ENCODE results near the gene SETBP1.
"Not testable (repeated sequence)": the region's sequence is repeated elsewhere in the genome, so short reads cannot be mapped to it uniquely, and the experiment has no call there.

The SETBP1 gene

DNA sequence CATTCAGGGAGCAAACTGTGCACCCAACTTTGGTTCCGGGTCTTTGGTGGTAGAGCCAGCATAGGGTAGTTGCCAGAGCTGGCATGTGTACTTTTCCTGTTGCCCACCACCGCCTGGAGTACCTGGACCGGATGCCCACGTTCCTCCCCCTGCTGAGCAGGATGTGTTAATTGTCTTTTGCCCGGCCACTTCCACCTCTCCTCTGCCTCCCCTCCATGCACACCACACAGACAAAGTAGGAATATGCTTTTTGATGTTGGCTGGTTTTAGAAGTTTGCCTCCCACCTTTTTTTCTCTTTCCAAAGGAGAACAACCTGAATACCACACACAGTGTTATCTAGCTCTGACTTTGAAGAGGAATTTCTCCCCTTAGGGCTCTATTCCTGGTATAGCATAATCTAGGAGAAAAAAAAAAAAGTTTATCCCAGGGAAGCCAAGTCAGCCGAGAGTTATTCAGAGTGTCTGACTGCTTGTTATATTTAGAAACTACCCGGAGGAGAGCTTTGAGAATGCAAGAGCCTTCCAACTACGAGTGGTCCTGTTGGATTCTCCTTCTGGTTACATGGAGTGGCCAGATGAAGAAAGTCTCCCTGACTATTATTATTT is 111.9 kb downstream of the SETBP1 start:
- no peak for DNase-seq

DNA sequence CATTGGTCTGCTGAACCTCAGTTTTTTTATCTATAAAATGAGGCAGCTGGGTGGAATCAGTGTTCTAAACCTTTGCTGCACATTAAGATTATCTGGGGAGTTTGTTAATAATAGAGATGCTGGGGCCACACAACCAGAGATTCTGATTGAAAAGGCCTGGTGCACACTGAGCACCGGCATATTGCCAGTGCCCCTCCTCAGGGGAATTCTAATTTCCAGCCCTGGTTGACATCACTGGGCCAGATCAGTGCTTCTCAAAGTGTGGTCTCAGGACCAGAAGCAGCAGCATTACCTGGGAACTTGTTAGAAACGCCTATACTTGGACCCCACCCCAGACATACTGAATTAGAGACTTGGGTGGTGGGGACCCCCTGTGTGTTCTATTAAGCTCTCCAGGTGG is 112.5 kb downstream of the SETBP1 start:
- no peak for DNase-seq

DNA sequence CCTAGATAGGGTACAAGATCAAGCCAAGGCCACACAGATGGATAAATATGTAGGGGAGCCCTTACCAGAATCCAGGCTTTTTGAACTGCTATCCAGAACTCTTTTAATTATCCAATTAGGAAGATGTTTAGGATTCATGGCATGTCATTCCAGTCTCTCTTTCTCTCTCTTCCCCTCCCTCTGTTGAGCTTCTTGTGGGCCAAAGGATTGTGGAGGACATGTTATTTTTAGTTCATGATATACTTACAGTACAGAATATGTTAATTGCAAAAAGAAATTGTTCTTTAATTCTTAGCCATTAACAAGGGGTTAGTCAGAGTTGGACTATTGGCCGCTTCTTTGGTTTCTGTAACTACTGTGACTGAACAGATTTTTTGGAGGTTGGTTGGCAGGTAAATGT is 113.0 kb downstream of the SETBP1 start:
- DNase-seq = no peak

DNA sequence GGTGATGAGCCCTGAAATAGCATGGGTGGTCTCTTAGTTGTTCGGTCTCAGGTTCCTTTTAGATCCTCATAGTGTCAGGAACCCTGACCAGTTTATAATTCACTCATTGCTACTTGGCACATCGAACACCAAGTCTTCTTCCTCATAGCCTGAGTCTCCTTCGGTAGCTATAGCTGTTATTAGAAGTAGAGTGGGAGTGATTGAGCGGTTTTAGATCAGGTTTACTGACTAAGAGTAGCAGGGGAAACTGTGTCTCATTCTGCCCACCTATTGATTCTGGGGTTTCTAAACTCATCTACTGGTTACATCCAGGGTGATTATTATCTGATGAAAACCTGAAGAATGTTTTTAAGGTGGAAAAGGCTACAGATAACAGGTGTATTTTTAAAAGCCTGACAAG is 114.6 kb downstream of the SETBP1 start:
- DNase-seq = no peak

DNA sequence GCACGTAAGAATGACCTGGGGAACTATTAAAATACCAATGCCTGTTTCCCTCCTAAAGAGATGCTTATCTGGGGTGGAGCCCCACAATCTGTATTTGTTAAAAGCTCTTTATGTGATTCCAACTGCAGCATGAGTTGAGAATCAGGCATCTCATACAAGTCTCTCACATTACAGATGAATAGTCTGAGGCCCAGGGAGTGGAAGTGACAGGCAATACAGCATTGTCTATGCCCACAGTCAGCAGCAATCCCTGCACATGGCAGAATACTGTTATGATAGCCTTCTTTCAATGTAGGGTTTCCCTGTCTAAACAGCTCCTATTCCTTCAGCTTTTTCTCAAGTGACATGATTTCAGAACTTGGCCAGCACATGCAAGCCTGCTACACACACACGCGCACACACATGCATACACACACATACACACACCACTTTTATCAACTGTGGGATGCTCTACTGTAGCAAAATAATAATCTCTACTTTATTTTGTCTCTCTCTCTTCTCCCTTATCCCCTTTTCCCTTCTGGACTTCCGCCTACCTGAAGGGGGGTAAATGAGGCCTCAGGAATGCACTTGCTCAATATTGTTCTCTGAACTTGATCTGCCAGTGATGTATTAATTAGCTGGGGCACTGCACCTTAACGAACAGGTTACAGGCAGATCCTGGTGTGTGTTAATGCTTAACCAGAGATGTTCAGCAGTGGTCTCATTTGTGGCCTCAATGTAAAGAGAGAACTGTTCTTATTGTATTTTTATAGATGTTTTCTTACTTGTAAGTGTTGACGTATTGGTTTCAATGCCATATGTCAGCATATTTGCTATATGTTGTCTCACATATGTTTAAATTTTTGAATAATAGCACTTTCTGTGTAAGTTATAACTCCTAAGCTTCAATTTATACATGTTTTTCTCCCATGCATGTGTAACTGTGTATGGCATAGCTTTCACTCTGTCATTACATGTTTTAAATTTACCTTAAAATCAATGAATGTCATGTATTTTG is 116.0 kb downstream of the SETBP1 start:
- DNase-seq = no peak

DNA sequence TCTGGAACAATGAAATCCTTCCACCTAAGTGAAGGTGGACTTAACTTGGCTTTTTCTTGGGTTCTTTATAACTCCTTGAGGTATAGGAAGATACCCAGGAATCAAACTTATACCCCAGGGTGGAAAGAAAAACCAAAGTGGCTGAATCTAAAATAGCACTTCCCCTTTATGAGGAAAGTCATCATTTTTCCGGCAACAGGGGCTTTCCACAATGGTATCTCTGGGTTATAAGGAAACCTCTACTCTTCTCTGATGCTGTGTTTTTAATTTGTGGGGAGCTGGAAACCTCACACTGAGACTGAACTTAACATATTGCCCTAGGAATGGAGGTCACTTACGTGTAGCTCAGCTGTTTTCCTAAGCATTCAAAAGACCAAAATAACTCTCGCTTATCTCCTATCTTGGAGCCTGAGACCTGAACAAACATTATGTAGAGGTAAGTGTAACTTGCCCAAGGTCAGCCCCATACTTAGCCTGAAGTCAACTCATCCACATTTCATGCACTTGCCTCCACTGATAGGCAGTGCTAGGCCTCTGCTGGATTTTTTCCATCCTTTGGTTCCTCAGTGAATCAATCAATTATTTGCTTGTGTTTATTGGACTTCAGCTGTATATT is 117.9 kb downstream of the SETBP1 start:
- no peak for DNase-seq

DNA sequence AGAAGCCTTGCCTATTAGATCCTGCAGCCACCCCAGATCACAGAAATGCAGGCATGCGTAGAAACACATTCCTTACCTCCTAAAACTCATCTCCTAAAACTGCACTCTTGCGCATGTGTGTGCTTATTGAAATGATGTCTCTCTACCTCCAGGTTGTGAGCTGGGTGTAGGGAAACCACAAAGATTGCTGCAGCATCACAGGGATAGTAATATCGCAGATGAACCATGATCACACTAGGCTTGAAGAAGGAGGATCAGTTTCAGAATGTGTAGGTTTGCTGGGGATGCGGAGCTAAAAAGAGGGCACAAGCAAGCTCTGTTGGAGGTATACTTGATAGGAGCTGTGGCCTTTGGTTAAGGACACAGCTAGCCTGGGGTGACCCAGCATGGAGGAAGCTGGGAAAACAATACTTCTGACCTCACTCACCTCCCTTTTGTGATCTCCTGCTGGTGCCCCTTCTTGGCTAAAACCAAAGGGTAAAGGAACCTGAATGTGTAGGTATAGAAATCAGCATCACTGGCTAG is 118.8 kb downstream of the SETBP1 start:
- DNase-seq = no peak

DNA sequence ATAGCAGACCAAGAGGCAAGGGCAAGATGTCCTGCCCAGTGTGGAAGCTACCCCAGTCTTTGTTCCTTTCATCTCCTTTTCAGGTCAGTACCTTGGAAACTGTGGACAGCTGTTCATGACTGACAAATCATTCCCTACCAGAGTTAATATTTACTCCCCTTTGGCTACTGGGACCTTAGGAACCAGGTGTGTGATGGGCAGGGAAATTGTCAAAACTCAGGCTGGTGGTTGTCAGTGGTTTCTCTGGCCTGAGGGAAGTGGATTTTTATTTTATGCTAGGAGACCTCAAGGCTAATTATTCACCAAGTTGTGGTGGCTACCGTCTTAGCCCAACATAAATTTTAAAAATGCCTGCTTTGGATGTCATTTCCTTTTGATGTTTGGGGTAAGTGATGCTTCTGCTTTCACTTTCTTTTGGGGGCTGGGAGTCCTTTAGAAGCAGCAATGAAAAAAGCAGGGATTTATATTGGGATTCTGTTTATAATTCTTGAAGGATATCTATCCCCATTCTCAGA is 119.3 kb downstream of the SETBP1 start:
- DNase-seq = no peak

DNA sequence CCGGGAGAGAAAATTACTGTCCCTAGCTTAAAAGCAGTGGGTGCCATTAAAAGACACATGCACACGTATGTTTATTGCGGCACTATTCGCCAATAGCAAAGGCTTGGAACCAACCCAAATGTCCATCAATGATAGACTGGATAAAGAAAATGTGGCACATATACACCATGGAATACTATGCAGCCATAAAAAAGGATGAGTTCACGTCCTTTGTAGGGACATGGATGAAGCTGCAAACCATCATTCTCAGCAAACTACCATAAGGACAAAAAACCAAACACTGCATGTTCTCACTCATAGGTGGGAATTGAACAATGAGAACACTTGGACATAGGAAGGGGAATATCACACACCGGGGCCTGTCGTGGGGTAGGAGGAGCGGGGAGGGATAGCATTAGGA is 120.1 kb downstream of the SETBP1 start:
- DNase-seq = not testable (repeated sequence)

DNA sequence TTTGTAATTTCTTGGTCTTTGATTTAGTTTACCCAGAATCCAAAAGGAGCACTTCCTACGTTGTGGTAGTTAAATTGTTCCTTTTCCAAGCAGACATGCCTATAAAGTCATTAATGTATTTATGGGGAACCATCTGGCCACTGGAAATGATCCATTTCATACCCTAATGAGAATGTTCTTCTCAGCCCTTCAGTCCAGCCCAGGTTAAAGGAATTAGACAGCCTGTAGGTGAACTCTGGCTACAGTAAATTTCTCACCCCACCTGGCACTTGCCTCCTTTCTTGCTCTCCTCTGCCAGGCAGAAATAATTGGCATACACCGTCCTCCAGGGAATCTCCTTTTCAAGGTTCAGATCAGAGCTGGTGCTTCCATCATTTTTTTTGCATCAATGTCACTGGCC is 121.1 kb downstream of the SETBP1 start:
- DNase-seq = peak in 1 of 14 donors; percentile 68

DNA sequence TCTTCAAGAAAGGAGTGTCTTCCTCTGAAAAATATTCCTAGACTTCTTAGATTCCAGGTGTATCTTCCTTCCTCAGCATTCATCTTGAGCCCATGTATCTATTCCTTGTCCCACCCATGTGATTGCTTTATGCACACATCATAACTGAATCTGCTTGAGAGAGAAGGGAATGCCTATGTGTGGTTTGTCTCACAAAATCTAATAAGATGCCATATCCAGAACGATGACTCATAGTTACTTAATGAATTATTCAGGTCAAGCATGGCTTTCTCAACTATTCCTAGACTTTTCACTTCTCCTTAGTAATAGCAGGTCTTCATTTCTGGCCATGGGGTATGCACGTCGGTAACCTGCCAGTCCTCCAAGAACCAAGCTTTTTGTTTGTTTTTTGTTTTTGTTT is 121.8 kb downstream of the SETBP1 start:
- no peak for DNase-seq

DNA sequence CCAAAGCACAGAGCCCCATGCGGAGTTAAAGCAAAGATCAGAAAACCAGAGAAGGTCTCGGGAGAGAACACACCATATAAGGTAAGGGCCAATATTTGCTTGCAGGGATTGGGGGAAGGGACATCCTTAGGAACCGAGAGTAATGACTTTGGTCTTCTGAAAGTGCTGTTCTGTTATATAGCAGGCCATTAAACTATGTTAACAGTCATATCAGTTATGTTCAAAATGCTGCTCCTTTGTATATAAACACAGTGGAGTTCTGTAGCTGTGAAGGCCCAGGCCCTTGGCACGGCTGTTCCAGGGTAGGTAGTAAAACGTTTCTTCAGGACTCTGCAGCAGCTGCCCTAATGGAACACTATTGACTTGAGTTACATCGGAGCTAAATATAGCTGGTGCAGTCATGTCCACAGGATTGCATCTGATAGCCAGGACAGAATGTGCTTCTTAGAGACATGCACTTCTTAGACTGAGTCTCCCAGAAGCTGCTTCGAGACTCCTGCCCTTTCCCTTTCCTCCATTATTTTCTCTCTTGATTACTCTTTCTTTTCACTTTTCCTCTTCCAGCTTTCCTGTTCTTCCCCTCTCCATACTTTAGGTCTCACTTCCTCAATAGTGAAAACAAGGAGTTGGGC is 122.4 kb downstream of the SETBP1 start:
- DNase-seq = no peak

DNA sequence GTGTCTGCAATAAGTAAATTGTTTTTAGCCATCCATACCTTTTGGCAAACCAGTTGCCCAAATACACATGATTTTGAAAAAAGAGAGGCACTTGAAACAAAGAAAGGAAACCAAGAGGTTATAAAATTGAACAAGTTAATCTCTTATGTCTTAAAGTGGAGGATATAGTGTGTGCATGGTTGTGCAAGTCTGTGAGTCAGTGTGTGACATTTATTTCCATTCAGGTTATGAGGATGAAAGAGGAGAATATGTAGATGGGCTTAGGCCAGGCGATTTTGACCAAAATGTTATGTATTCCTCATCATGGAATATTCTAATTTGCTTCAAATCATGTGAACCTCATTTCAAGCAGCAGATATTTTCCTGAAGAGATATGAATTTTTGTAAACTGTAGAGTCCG is 123.3 kb downstream of the SETBP1 start:
- no peak for DNase-seq

DNA sequence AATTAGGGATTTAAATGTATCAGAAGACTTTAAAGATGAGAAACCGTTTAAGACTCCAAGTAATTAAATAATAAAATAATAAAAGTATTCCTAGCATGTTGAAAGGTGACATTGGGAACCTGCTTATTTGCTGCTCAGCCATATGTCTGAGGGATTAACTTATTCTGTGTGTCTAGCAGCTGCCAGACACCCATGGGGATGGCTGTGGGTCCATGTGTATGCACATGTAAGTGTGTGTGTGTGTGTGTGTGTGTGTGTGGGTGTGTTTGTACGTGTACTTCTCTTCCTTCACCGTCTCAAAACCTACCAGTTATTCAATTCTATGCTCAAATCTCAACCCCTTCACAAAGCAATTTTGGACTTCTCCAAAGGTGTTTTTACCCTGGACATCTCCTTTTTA is 124.5 kb downstream of the SETBP1 start:
- no peak for DNase-seq

DNA sequence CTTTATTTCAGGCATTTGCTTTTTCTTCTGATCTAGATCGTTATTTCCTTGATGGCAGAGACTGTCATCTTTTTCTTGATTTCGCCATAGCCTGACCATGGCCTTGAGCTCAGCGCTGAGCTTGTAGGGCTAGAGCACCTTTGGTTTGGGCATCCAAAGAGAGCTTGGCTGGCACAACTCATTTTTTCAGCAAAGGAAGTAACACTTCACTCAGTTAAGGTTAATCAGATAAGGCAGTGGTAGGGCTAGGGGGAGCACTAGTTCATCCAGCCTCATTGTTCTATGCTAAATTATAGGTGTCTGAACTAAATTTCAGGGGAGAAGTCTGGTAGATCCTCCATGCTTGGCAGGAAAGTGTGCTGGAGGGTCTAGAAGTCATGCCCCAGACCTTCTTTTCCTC is 125.0 kb downstream of the SETBP1 start:
- no peak for DNase-seq

DNA sequence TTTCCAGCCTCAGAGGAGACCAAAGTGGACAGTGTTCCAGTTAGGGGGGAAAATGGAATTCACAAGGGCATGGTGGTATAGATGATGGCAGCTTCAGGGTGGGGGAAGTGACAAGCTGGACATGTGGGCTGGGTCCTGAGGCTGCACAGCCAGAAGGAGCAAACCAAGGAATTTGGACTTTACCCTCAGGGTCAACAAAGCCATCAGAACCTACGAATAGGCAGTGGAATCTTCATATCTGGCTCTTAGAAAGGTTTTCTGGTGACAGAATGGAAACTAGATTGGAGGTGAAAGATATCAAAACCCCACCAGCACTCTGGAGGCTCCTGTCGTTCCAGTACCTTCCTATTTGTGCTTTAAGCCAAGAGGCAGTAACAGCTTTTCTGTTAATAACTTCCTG is 127.1 kb downstream of the SETBP1 start:
- DNase-seq = no peak

DNA sequence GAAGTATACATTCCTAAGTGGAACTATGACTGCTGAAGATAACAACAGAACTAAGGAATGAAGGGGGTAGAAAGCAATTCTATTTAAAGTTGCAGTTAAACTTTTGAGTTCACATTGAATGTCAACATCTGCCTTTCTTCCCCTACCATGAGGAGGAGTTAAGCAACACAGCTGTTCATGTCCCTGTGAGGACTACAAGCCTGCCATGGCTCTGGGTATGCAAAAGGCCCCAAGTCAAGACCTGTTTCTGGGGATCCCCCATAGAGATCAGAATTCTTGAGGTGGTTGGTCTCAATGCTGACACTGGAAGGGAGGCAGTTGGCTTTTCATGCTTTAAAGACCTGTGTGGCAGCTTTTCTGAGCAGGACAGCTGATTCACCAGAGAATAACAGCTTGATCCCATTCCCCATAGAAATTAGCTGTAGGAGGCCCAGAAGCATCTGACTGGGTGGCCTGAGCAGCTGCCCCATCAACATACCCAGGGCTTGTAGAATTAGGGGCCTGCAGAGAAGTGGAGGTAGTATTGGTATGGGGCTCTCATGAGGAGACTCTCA is 131.0 kb downstream of the SETBP1 start:
- DNase-seq = no peak

DNA sequence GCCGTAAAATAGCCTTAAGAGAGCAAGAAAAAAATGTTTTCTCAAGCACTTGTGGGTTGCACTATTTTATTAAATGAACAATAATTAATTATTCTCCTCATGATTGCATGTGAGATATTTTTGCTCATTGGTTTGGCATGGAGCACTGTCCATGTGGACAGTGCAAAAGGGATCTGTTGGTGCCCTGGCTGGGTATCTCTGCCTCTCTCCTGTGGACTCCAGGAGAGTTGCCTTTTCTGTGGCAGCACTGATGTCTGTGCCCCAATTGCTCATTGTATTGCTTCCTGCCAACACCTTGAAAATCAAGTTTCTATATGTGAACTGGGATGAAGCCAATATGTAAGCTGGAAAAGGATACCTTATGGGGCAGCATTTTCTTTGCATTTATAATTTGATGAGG is 131.7 kb downstream of the SETBP1 start:
- peak in 1 of 14 donors; percentile 44 for DNase-seq

DNA sequence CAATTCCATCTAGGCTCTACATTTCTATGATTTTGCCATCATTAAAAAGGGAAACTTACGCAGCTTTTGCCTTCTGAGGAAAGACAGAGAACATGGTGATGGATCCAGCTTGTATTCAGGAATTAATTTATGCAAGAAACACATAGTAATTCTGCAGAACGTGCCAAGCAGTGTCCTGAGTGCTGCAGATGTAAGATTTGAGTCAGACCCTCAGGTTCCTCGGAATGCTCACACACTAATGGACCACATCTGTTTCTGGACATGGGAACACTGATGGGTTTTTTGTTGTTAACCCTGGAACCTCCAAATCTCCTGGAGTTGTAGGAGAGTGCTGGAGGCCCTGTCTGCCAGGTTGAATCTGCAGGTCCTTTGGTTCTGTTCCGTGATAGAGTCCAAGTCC is 132.9 kb downstream of the SETBP1 start:
- DNase-seq = no peak

DNA sequence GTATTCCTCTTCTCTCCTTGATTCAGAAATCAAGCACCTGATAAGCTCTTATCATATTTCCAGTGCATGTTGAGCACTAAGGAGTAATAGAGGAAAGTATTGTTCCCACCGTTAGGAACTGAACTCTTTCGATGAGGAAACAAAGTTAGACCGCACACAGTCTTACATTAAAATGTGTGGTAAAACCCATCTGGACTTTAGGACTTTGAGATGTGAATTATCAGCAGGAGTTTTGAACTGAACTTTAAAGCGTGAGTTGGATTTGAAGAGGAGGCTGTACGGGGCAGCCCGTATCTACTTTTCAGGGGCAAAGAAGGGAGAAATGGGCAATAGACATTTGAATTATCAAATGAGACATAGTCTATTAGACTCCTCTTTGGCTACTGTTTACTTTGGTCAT is 134.4 kb downstream of the SETBP1 start:
- no peak for DNase-seq

DNA sequence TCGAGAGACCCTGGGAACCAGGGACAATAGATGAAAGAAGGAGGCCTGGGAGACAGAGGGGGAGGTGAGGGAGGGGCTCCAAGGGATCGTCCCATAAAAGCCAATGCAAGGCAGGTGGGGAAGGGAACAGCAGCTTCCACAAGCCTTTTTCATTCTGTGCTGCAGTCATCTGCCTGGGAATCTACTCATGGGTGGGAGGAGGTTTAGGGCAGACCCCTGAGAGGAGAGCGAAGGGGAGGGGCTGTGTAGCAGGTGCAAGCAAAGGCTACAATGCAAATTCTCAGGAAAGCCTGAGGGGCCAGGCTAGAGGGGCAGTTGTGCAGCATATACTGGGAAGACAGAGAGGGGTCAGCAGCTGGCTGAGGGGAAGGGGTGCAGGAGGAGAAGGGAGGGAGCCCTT is 135.4 kb downstream of the SETBP1 start:
- no peak for DNase-seq

DNA sequence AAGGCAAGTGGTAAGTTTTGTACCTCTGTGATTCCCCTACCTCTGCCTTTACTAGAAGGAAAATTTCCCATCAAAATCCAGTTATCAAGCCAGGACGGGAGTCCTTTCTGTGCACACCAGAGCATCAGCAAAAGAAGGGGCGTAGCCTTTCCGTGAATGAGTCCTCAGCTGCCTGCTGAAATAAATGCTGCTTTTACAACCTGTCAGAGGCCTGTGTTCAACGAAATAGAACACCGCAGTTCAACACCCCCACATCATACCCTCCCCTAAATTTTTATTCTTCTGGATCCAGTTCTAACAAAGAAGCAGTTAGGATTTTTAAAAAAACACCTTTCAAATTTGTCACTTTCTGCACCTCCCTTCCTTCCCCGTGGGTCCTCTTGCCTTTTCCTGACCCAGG is 135.8 kb downstream of the SETBP1 start:
- no peak for DNase-seq
